GM19395 (cell line): ENCODE results near the gene SPATS2L.

Experiments used
- ATAC-seq: cut with Tn5 transposase; IDR thresholded peaks from one replicate; pipeline ENCODE4 v1.9.1; 2021; ENCODE audit warnings: mild to moderate bottlenecking, moderate library complexity; ENCODE audit not compliant: unreplicated experiment

SPATS2L gene

GRCh38 chr2:200373973-200374416 is 67.5 kb downstream of the SPATS2L start:
- peak; percentile 90 for ATAC-seq

GRCh38 chr2:200376513-200377354 is 70.2 kb downstream of the SPATS2L start:
- no peak for ATAC-seq

- ATAC-seq: no peak
These were observed 71.2 kb downstream of the SPATS2L start for GRCh38 chr2:200377355-200378336.

DNA sequence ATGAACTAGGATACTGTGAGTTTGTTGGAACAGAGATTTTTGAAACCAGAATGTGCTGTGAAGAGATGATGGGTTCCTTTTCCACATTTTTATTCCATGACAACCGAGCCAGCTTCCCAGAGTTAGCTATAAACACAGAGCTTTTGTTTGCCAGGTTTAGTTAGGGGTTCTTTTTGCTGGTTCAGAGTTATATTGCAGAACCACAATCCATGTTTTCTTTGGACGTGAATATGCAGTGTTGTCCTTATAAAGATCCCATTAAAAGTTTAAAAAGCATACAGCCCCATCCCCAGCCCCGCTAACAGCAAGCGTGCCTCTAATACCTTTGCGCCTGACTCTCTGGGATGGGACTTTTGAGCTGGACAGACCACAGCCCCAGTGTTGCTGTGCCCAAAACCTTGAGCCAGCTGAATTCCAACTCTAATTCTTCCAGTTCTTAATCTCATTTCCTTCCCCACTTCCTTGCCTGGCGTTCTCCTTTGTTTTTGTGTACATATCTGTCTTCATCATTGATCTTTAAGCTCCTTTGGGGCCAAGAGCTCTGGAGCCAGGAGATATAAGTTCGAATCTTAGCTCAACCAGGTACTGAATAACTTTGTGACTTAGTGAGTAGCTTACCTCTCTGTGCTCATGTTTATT is 72.3 kb downstream of the SPATS2L start:
- ATAC-seq: no peak

- ATAC-seq: no peak
These were observed 73.1 kb downstream of the SPATS2L start for GRCh38 chr2:200379481-200380090.

GRCh38 chr2:200380091-200380561 is 73.6 kb downstream of the SPATS2L start:
- ATAC-seq: no peak

DNA sequence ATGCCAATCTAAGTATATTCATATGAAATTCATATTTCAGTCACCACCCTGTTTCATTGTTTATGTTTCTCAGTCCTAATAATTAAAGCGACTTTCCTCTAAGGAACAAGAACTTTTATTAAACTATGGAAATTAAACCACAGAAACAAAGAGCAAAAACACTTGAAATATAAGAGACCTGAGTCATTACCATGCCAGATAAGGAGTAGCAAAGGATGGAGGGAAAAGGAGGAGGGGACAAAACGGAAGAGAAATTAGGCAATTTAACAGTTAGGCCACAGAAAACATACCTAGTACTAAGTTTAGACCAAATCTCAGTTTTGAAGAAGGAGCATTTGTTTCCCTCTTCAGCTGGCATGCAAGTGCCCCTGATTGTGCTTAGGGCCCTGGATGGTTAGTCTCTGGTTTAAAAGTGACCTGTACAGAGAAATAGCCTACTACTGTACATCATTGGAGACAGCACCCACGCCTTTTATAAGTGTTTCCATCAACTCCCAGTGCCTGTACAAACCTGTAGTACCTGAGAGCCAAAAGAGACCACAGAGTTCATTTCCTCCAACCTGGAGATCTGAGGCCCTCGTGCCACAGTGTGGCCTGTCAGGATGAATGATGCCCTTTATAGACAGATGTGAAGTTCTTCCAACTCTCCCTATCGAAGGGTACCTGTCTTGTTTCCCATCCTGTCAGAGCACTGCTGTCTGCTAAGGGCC is 74.5 kb downstream of the SPATS2L start:
- peak; percentile 49 for ATAC-seq

- no peak for ATAC-seq
These were observed 76.4 kb downstream of the SPATS2L start for GRCh38 chr2:200382874-200383273.

- ATAC-seq: peak; percentile 71
These were observed 77.1 kb downstream of the SPATS2L start for GRCh38 chr2:200383380-200384110.

DNA sequence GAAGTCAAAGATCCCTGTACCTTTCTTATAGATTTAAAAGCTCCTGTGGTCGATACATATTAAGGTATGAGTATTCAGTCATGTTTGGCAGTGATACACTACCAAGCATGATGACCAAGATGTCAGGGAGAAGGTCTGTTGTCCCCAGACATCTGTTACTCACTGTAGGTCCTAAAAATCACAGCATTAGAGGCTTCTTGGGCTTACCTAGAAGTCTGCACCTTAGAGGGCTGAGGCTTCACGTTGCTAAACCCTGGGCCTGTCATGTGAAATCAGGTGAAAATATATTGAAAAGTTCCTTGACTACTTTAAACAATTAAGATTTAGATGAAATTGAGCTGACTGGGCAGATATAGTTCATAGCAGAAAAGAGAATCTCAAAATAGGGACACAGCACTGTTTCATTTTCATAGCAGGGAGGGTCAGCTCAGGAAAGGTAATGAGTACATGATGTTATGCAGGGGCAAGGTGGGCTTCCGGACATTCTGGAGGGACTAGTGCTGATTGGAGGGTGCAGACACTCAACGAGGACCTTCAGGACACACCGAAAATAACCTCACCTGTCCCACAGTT is 78.7 kb downstream of the SPATS2L start:
- no peak for ATAC-seq

GRCh38 chr2:200393191-200393590 is 86.7 kb downstream of the SPATS2L start:
- ATAC-seq: no peak

DNA sequence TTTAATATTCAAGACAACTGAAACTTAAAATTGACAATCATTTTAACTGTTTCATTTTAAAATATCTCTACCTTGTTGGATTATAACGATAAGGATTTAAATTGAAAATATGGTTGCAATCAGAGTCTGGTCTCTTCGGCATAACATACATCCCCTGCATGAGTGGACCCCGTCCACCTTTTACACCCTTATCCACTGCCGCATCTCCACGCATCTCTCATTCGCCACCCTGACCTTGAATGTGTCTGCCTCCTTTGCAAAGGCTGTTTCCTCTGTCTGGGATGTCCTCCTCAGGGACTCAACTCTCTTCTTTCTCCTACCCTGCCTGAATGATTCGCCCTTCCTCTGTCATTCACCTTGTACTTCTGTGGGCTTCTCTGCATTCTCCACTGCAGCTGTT is 87.6 kb downstream of the SPATS2L start:
- ATAC-seq: no peak

DNA sequence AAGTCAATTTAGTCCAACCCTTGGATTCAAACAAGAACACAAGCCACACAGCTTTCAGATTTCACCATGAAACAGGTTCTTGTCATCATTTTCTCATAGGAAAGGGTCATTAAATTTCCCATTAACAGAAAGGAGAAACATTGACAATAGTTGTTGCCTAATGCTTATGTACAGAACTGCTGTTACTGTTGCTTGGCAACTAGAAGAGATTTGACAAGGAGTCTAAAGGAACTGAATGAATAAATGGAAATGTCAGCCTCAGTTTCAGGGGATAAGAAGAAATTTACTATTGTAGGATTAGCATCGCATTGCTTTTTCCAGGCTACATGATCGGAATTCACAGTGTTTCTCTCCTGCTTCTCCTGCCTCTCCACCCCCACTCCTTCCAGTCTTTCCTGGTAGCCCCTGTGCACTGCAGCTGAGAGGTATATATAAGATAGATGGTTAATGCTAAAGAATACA is 90.3 kb downstream of the SPATS2L start:
- no peak for ATAC-seq

GRCh38 chr2:200397785-200398184 is 91.3 kb downstream of the SPATS2L start:
- ATAC-seq: no peak

DNA sequence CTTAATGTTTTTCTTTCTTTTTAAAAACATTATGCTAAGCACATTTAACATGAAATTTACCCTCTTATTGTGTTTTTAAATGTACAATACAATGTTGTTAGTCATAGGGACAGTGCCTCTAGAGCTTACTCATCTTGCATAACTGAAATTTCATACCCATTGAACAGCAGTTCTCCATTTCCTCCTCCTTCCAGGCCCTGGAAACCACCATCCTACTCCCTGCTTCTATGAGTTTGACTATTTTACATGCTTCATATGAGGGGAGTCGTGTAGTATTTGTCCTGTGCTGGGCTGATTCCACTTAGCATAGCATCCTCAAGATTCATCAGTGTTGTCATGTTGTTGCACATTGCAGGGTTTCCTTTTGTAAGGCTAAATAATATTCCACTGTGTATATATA is 92.6 kb downstream of the SPATS2L start:
- ATAC-seq: no peak

GRCh38 chr2:200399636-200400035 is 93.1 kb downstream of the SPATS2L start:
- ATAC-seq: no peak

GRCh38 chr2:200403814-200404213 is 97.3 kb downstream of the SPATS2L start:
- no peak for ATAC-seq

- no peak for ATAC-seq
These were observed 98.1 kb downstream of the SPATS2L start for GRCh38 chr2:200404615-200405014.
